ENCODE results near the gene COPS6.

DNA sequence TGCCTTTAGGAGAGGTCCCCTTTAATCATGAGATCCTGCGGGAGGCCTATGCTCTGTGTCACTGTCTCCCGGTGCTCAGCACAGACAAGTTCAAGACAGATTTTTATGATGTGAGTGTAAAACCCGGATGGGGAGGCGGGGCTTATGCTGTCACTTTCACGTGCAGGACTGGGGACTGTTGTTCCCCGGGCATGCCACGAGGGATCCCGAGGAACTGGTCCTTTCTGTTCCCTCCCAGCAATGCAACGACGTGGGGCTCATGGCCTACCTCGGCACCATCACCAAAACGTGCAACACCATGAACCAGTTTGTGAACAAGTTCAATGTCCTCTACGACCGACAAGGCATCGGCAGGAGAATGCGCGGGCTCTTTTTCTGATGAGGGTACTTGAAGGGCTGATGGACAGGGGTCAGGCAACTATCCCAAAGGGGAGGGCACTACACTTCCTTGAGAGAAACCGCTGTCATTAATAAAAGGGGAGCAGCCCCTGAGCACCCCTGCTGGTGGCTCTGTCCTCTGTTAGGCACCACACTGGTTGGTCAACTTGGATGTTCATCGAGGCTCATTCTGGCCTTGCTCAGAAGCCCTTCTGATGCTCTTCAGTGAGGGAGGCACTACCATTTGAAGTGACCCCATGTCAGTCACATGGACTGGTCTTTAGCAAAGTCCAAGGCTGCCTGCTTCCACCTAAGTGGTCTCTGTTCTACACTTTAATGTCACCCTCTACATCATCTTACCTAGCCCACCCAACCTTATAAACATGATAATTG, 2.8 kb downstream of the COPS6 start:
- TF ChIP-seq, protein P1, sequence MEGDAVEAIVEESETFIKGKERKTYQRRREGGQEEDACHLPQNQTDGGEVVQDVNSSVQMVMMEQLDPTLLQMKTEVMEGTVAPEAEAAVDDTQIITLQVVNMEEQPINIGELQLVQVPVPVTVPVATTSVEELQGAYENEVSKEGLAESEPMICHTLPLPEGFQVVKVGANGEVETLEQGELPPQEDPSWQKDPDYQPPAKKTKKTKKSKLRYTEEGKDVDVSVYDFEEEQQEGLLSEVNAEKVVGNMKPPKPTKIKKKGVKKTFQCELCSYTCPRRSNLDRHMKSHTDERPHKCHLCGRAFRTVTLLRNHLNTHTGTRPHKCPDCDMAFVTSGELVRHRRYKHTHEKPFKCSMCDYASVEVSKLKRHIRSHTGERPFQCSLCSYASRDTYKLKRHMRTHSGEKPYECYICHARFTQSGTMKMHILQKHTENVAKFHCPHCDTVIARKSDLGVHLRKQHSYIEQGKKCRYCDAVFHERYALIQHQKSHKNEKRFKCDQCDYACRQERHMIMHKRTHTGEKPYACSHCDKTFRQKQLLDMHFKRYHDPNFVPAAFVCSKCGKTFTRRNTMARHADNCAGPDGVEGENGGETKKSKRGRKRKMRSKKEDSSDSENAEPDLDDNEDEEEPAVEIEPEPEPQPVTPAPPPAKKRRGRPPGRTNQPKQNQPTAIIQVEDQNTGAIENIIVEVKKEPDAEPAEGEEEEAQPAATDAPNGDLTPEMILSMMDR (IDR thresholded peaks at IDR 0.05): no peak
- no peak for TF ChIP-seq POLR2AphosphoS5 (IDR thresholded peaks at IDR 0.05)
